ENCODE results near the gene MAFF.
A peak's percentile ranks its signal among the peaks of the same experiment; 100 is the strongest.
"Not testable (repeated sequence)": the region's sequence is repeated elsewhere in the genome, so short reads cannot be mapped to it uniquely, and the experiment has no call there.

Gene MAFF

GRCh38 chr22:38228326-38228872 is 26.6 kb downstream of the MAFF start:
- DNase-seq = no peak

- no peak for DNase-seq
Observed at GRCh38 chr22:38228873-38229740, 27.3 kb downstream of the MAFF start.

GRCh38 chr22:38230108-38230825 is 28.5 kb downstream of the MAFF start:
- DNase-seq = peak; percentile 39

DNA sequence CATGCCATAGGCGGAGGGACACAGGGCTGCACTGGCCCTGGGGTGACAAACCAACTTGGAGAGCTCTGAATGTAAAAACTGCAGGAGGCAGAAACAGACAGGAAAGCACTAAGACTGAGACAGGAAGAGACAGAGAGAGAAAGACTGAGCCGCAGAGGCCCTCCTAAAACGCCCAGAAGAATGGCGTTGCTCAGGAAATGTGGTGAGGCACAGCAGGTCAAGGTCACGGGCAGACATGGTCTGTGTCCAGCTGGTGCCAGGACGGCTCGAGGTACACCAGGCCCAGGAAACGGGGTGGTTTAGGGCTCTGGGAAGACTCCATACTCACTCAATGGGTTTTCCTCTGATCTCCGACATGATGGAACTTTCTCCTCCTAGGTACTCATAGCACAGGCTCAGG is 29.1 kb downstream of the MAFF start:
- DNase-seq = no peak

DNA sequence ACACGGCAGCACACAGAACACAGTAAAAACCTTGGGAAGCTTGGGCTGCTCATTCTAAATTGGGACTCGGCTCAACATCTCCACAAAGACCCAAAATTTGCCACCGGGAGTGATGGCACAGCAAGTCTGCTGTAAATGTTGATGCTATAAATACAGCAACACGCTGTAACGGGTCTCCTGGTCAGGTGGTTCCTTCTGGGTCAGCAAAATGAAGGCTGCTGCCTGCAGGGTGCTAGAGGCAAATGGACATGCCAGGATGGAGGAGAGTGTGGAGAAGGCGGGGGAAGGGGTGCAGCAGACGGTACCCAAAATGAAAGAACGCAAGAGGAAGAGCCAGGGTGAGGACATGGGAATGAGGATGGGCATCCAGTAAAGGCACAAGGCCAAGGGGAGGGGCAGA is 30.4 kb downstream of the MAFF start:
- DNase-seq = no peak

- no peak for DNase-seq
Observed at GRCh38 chr22:38233427-38233826, 31.6 kb downstream of the MAFF start.

DNA sequence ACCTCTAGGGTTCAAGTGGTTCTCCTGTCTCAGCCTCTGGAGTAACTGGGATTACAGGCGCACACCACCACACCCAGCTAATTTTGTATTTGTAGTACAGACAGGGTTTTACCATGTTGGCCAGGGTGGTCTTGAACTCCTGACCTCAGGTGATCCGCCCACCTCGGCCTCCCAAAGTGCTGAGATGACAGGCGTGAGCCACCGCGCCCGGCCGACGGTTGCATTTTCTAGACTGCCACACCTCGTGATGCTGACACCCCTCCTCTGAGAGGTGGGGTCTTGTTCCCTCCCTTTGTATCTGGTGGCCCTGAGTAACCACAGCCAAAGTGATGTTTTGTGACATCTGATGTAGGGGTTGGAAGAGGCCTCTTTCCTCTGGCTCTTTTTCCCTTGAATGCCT is 32.1 kb downstream of the MAFF start:
- not testable (repeated sequence) for DNase-seq

GRCh38 chr22:38235240-38235850 is 33.6 kb downstream of the MAFF start:
- DNase-seq = no peak

DNA sequence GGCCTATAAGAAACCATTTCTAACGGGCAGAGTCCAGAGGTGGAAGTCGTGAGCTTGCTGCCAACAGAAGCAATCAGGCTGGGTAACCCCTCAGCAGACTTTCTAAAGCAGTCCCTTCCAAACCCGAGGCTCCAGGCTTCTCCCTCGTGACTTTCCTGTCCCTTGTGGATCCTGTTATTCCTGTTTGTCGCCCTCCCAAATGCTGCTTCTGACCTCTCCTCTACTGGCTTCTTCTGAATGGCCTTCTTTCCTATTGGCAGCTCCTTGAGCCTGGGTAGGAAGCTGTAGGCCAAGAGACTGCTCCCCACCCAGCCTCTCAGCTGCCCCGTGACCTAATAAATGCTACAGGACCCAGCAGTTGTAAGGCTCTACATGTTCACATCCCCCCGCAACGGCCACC is 35.0 kb downstream of the MAFF start:
- no peak for DNase-seq

DNA sequence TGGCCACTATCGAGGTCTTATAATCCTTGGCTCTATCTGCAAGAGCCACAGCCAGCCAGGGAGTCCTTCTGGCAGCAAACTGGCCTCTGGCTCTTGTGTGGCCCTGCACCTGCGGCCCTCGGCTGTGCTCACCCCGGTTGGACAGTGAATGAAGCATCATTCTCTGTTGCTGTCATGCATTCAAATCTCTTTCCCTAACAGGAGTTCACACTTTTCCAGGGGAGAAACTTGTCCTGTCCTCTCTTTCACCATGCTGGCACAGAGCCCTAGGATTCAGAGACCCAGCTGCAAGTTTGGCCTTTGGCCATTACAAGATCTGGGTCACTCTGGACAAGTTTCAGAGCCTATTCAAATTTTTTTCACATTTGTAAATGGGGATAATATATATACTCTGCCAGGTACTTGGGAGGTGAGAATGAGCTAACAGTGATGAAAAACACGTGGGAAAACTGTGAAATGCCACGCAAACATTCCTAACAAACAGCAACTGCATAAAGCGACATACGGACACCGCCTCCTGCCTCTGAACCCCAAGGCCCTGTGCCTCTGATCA is 36.8 kb downstream of the MAFF start:
- no peak for DNase-seq

DNA sequence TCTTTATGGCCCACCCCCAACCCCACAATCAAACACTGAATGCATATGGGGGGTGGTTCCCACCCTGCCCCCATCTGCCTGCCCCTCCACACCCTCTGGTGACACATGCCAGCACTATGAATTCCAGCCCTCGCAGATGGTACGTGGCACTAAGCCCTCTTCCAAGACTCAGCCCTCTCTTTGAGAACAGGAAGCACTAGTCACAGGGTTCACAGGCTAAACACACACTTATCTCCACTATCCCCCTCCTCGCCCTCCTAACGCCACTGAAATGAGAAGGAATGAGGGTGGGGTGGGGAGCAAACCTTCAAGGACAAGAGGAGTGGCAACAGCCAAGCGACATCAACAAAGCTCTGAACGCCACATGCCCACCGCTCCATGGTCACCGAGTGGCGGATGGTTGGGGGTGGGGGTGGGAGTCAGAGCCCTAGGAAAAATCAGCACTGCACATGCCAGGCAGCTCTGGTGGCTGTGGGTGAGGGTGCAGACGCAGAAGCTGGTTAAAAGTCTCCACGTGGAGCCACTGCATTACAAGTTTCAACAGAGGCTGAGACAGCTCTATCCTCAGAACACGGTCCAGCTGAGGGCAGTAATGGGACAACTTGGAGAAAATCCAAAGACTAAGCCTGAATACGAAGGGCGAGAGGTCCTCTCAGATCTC is 37.4 kb downstream of the MAFF start:
- DNase-seq = no peak

DNA sequence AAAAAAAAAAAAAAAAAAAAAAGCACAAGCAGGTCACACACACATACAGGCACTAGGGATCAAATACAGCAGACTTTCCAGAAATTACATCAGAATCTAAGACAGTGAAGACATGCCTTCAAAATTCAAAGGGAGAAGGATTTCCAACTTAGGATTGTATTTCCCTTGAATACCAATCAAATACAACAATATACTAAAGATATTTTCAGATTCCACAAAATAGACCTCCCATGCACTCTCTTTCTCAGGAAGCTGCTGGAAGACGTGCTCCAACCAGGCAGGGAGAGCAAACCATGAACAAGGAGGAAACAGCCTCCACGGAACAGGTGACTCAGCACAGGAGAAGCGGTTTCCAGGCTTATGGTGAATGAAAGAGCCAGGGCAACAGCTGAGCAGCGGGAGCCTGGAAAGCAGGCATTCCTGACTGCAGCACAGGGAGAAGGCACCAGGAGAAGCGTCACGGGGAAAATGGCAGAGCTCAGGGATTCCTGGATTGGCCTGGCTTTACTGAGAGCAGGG is 39.0 kb downstream of the MAFF start:
- no peak for DNase-seq

- DNase-seq = no peak
Observed at GRCh38 chr22:38243007-38243765, 41.4 kb downstream of the MAFF start.

GRCh38 chr22:38244106-38244505 is 42.3 kb downstream of the MAFF start:
- DNase-seq = no peak

DNA sequence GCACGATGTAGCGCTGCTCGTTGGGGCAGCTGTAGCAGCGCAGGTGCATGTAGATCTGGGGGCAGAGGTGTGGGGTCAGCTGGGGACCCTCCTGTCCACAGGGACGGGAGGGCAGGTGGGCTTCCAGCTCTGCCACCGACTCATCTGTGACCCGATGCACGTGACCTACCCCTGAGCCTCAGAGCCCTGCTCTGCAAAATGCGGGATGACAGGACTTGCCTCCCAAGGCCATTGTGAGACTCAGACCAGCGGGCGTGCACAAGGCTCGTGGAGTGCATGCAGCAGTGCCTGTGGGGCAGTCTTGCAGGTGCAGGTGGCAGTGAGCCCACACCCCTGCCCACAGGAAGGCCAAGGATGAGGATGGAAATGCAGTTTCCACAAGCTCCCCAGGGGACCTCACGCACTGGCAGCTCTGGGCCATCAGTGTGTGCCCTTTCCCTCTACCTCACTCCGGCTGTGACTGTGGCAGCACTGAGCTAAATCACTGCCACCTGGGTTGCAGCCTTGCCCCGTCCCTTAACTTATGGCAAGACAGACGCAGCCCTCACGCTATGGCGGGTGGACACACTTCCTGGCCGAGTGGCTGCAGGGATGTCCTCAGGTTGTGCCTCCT is 44.4 kb downstream of the MAFF start:
- DNase-seq = no peak

GRCh38 chr22:38246692-38247091 is 44.9 kb downstream of the MAFF start:
- DNase-seq = no peak

DNA sequence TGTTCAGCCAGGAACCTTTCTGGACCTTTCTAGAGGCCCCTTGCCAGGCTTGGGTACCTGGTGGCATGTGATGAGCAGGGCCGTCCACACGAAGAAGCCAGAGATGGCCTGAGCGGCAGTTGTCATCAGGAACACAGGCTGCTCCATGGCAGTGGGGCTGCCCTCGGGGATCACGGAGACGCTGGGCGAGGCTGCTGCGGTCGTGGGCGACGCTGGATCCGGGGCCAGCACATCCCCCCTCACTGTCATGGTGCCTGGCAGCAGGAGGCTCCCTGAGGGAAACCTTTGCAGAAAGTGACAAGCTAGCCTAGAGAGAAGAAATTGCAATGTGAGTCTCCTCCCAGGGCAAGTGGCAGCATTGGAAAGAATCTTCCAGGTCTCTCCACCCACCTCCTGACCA is 45.9 kb downstream of the MAFF start:
- DNase-seq = no peak

GRCh38 chr22:38248280-38248679 is 46.5 kb downstream of the MAFF start:
- DNase-seq = no peak

DNA sequence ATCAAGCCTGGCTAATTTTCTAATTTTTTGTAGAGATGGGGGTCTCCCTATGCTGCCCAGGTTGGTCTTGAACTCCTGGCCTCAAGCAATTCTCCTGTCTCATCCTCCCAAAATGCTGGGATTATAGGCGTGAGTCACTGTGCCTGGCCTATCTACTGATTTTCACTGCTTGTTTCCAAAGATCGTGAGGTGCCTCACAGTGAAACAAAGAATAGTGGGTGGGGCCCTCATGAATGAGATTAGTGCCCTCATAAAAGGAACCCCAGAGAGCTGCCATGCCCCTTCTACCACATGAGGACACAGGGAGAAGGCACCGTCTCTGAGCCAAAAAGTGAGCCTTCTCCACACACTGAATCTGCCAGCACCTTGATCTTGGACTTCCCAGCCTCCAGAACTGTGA is 47.5 kb downstream of the MAFF start:
- DNase-seq = no peak

- no peak for DNase-seq
Observed at GRCh38 chr22:38249803-38250642, 48.2 kb downstream of the MAFF start.

All from activated CD4-positive, alpha-beta T cell treated with anti-CD3 and anti-CD28 coated beads for 48 hours (primary cell).